NCI-H1930 (cell line): ENCODE measurements around the gene ZC3H12A.

Source experiments
- DNase-seq, 2 experiments: peaks; one replicate each; lab custom pipeline; 2025; lab: John Stamatoyannopoulos, UW

The ZC3H12A gene

DNA sequence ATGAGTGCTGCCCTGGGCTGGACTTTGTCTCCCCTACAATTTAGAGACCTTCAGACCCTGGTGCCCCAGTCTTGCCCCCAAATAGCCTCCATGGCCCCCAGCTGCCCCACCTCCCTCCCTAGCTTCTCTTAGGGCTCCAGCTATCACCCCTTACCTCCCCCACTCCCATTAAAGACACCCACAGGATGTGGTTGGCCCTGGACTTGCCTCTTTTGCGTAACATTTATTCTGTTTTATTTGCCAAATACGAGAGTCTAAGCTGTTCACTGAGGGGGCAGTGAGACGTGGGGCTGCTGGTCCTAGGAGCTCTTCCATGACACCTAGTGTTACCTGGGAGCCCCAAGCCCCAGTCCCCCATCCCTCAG is 4.5 kb downstream of the ZC3H12A start:
- no peak for DNase-seq

DNA sequence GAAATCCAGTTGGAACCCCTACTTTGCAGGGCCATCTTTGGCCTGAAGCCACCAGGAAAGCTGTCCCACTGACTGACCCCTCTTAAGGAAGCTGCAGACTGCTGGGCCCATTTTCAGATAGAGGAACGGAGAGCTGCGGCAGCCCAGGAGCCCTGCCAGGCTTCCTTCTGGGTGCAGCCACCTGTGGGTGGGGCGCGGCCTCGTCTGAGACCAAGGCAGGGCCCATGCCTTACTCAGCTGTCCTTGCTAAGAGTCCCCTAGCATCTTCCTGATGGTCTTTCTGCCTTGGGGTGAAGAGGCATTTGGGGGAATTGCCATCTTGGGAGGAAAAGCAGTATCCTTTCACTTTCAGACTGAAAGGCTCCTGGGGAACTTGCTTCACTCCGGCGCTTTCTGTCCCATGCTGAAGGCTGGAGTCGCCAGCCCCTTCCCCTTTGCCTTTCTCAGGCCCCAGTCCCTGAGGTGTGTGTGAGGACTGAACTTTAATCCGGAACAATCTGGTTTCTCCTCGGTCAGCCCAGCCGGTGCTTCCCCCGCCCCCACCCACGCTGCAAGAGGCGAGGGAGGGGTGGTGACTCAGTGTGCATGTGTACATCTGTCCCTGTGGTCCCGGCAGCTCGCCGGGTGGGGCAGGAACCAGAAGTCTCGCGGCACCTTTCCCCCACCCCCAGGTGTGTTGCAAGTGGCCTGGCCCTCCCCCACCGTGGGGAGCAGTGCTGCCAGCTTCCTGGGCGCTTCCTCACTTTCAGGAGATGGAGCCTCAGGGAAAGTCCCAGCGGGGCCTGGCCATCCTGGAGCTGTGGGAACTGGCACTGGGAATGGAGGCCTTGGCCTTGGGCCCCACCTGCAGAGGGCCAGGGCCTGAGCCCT is 5.1 kb downstream of the ZC3H12A start:
- no peak for DNase-seq

DNA sequence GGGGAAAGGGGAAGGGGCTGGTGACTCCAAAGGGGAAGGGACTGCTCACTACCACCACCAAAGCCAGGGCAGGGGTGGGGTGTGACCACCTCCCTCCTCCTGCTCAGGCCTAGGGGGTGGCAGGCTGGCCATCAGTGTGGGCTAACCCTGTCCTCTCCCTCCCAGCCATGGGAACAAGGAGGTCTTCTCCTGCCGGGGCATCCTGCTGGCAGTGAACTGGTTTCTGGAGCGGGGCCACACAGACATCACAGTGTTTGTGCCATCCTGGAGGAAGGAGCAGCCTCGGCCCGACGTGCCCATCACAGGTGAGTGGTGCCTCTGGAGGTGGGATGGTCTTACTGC is 5.7 kb downstream of the ZC3H12A start:
- no peak for DNase-seq

DNA sequence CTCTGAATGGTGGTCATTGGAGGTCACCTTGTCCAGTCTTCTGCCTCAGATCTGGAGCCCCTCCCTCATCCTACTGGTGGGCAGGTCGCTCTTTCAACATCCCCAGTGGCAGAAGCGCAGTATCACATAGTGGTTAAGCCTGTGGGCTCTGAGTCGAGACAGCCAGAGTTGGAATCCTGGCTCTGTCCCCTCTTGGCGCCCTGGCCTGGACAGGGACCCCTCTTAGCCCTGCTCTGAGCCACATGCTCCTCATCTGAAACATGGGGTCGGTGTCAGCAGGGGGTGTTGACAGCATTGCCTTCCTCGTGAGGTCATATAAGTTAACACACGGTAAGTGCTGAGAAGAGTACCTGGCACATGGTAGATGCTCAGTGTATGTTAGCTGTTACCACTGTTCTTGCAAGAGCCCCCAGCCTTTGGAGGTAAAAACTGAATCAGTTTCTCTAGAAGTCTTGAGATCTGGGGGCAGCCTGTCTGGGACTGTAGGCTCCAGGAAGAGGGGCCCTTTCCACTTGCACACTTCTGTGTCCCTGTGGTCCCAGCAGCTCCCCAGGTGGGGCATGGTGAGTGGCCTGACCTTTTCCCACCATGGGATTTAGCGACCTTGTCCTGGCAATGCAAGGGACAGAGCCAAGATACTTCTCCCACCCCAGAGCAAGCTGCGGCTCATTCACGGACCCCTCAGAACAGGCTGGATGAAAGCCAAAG is 6.4 kb downstream of the ZC3H12A start:
- DNase-seq: no peak

DNA sequence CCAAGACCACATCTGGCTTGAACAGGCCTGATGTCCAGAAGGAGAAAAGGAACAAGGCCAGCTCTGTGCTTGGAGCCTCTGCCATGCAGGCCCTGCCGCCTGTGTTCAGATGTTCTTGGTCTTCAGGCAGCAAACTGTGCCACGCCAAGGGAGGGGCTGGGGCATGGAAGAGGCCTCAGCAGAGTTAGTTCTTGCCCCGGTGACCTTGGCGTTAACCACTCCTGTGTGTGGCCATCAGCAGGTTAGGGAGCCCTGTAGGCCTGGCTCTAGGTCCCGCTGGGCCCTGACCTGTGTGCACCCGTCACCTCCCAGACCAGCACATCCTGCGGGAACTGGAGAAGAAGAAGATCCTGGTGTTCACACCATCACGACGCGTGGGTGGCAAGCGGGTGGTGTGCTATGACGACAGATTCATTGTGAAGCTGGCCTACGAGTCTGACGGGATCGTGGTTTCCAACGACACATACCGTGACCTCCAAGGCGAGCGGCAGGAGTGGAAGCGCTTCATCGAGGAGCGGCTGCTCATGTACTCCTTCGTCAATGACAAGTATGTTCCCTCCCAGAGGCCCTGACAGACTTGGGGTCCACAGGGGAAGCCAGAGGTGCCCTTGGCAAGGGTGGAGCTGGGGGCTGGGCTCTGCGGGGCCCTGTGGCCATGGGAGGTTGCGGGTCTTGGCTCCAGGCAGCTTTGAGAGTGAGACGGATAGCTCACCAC is 7.1 kb downstream of the ZC3H12A start:
- no peak for DNase-seq

DNA sequence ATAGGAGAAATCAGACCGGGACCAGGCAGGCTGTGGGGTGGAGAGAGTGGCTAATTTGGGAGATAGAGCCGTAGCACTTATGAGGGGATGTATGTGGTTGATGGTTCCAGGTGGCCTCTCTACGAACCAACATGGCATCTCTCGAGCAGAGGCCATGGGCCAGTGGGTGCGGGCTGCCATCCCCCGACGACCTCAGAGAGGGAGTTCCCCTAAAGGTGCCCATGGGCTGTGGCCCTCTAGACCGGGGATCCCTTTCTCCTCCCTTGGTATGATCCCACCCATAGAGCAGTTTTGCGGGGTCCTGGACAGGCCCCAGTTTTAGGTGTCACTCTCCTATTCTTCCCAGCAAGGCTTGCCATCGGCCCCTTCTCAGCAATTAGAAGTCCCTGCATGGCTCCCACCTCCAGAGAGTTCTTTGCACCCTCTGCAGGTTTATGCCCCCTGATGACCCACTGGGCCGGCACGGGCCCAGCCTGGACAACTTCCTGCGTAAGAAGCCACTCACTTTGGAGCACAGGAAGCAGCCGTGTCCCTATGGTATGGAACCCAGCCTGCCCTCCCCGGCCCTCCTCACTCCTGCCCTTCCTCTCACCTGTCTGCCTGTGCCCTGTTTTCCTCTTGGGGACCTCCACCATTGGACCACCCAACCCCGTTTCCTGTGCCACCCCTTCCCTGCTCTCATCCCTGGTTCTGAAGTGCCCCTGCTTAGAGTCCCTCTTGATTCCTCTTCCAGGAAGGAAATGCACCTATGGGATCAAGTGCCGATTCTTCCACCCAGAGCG is 7.8 kb downstream of the ZC3H12A start:
- DNase-seq: no peak

DNA sequence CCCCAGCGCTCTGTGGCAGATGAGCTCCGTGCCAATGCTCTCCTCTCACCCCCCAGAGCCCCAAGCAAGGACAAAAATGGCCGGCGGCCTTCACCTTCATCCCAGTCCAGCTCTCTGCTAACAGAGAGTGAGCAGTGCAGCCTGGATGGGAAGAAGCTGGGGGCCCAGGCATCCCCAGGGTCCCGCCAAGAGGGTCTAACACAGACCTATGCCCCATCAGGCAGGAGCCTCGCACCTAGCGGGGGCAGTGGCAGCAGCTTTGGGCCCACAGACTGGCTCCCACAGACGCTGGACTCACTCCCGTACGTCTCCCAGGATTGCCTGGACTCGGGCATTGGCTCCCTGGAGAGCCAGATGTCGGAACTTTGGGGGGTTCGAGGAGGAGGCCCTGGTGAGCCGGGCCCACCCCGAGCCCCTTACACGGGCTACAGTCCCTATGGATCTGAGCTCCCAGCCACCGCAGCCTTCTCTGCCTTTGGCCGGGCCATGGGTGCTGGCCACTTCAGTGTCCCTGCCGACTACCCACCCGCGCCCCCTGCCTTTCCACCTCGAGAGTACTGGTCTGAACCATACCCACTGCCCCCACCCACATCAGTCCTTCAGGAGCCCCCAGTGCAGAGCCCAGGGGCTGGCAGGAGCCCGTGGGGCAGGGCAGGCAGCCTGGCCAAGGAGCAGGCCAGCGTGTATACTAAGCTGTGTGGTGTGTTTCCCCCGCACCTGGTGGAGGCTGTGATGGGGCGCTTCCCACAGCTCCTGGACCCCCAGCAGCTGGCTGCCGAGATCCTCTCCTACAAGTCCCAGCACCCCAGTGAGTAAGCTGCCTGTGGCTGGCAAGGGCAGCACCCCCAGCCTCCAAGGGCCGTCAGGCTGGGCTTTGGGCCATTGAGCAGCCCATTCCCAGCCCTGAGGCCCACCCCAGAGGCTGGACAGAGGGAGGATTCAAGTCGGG is 8.7 kb downstream of the ZC3H12A start:
- DNase-seq: no peak

DNA sequence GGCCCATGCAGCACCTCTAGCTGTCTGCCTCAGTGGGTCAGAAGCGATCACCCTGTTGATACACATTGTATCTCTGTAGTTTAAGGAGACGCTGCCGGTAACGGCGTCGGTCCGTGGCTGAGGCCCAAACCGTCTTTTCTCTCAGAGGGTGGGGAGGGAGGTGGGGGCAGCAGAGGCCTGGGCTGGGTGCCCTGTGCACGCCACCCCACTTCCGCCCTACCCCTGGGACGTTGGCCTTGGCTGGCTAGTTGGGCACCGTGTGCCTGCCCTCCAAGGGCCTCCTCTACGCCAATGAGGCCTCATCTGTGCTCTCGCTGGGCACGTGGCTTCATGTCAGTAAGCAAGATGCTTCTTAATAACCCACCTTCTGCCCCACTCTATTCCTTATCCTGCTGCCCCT is 9.4 kb downstream of the ZC3H12A start:
- no peak for DNase-seq

DNA sequence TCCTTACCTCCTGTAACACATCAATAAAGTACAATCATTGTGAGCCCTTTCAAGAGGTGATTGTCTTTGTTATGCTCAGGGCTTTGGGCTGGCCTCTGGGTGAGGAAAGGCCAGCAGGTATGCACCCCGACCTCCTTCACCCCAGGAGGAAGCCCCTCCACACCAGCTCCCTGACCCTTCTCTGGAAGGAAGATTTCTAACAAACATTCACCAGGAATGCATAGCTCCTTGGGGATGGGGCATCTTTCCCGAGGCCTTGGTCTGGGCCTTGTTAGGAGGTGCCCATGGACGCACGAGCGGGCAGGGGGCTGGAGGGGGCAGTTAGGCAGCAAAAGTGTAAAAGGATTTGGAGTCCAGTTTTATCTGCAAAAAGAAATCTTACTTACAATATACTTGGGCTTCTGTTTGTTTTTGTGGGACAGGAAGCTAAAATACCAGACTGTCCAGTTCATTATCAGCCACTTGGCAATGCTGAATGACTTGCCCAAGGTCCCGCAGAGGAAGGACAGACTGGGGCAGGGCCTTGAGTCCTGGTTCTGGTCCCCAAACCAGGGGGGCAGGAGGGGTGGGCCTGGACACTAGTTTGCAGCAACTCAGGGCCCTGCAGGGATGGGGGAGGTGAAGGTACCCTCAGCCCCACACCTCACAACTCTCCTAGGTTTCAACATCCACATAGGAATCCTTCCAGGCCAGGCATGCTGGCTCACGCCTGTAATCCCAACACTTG is 10.1 kb downstream of the ZC3H12A start:
- no peak for DNase-seq

DNA sequence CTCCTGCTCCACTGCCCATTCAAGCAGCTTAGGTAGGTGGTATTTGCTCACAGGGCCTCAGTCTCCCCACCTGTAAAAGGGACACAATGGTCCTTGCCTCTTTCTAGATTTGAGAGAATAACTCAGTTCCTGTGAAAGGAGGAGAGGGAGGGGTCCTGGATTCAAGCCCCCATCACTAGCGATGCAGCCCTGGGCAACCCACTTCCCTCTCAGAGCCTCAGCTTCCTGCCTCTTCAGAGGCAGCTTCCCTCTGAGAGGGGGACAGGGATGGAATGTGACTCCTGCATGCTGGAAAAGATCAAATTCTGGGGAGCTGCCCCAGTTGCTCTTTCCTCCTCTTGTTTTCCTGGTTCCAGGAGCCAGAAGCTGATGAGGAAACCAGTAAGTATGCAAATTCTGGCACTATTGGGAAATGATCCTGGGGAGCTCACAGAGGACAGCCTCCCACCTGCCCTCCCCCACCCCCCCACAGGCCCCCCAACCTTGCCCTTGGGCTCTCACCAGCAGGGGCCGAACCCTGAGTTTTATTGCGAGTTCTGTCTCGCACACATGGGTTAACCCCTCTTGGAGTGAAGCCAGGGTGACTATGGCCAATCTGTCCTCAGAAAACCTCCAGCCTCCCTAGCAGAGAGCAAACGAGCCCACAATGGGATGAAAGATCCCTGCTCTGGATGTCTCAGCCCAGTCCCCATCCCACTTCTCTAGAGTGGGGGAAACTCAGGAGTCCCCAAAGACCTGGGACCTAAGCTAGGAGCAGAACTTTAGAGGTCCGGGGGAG is 11.7 kb downstream of the ZC3H12A start:
- no peak for DNase-seq

DNA sequence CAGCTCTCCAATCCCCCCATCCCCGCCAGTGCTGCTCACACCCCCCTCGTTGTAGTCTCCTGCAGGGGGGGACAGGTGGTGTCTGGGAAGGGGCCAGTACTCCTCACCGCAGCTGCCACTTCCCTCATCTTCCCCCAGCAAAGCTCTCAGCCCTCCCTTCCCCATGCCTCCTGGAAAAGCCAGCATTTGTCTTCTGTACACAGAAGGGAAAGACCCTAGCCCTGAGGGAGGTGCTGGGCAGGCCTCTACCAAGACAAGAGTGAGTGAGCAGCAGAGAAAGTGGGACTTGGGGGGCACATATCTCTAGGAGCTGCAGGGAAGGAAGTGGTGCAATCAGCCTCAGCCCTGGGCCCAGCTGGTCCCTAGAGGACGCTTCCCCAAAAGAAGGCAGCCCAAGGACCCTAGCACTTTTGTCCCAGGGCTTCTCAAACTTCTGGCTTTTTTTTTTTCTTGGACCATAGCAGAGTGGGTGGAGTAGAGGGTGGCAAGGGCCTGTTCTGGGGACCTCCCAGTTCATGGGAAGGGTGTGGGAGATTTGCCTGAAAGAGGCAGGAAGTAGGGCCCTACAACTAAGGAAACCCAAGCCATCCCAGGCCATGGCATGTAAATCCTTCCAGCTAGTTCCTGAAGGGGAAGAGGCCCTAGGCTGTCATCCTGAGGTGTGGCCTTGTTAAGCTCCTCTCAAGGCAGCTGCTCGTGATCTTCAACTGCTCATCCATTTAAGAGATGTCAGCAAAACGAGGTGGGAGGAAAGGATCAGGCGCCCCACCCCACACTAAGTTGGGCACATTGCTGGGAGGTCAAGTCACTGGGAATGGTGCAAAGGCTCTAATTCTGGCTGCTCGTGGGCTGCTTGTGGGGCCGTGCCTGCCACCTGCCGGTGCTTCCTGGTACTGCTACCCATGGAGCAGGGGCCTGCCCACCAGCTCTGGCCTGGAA is 12.6 kb downstream of the ZC3H12A start:
- peak in 1 of 2 experiments; percentile 27 for DNase-seq

DNA sequence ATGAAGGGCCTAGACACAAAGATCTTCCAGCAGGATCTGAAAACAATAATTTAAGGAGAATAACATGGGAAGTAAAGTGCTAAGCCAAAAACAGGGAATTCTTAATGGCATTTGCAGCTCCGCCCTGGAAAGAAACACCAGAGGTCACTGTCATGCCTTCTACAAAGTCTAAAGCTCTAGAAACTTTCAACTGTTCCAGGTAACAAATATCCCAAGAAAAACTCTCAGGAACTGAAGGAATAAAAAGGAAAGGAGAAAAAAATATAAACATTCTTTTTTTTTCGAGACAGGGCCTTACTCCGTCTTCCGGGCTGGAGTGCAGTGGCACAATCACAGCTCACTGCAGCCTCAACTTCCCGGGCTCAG is 13.2 kb downstream of the ZC3H12A start:
- no peak for DNase-seq

DNA sequence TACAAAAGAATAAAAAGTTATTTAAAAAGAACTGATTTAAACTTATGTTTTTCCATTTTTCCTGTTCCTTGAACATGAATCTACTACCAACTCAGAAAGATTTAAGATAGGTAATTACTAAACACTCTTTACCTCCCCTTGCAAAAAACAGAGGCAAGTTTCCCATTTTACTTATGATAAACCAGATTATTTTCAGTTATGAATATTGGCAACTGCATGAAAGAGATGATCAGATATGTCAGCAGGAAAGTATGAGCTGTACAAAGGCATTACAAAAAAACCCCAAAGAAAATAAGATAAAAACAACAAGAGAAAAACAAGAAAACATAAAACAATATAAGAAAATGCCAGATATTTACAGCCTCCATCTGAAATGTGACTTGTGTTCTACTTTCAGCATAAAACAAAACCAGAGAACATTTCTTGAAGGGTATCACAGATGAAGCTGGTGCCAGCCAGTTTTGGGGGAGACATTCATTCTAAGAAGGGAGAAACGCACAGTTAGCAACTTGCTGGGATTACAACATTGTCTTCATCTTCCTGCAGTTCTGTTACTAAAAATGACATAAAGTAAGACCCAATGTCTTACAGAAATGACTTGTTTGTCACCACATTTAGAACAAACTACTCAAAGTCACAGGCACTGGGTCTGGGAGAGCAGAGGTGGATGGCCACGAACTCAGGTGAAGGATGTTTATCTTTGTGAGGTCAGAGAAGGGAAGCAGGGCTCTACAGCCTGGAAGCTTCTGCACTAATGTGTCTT is 19.1 kb downstream of the ZC3H12A start:
- no peak for DNase-seq

DNA sequence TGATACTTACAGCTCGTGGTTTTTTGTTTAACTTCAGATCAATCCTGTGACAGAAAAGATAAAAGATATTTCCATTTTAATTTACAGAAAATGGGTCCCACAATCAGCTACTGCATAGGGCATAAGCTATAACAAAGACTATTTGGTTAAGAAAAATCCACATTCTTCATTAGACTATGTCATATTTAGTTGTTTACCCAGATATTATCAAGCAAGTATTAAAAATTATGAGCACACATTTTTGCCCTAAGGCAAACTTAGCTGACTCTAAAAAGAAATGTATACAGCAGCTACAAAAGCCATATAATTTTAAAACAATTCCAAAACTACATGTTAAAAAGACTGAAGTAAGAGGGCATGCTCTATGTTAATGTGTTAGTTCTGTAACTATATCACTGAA is 21.5 kb downstream of the ZC3H12A start:
- no peak for DNase-seq

DNA sequence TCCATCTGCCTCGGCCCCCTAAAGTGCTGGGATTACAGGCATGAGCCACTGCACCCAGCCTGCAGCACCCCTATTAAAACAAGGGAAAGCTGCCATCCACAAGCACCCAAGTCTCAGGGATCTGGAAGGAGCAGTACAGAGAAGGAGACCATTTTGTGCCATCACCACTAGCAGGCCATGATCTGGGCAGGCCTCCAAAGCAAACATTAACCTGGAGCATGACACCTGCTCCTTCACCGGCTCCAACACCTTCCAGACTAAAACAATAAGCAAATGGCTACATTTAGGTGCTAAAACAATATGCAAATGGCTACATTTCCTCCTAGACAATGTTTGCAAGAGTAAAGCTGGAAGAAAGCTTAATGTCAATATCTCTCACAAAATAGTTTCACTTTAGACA is 23.5 kb downstream of the ZC3H12A start:
- peak; percentile 10 to 40 for DNase-seq

DNA sequence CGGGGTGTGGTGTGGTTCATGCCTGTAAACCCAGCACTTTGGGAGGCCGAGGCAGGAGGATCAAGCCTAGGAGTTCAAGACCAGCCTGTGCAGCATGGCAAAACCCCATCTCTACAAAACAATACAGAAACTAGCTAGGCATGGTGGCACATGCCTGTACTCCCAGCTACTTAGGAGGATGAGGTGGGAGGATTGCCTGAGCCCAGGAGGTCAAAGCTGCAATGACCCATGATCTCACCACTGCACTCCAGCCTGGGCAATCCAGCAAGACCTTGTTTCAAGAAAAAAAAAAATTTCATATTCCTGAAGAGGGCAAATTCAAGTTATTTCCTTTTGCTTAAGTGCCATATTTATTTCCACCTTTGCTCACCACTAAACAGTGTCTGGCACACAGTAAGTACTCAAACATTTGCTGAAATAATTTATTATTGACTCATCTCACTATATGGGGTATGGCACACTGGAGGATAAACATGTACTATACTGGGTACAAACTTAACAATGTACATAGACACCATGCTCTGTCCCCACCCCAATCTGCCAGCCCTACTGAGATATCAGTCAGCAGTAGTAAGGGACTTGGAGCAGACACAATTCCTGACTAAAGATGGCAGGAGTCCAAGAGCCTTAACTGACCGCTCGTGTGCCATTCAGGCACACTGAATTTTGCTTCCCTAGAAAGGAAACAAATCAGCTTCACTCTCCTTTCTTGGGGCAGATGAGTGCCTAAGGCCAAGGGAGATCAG is 24.7 kb downstream of the ZC3H12A start:
- no peak for DNase-seq

DNA sequence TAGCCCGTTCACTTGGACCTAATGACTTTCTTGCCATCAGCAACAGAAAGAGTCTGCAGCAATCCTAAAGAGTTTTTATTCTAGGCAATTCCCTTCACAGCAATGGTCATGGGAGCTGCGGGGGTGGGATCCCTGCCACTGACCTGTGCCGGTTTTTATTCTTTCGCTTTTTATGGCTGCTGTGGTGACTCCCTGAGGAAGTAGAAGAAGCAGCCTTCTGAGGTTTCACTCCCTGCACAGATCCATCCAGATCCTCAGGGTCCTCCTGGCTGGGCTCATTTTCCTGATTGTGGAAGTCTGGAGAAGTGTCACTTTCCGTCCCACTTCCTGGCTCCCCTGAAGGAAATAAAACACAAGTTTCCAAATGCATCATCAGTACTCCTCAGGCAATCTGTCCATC is 27.3 kb downstream of the ZC3H12A start:
- DNase-seq: no peak
